Measurements from ENCODE around the gene LYPD3. TPM values are rescaled to one million over a fixed set of nuclear protein-coding genes. Genes with fewer than 3 reads are reported as not detected.
A peak's percentile ranks its signal among the peaks of the same experiment; 100 is the strongest.

Gene LYPD3
- total RNA-seq, 1 donor from 2014 or later: 0.24 TPM

DNA sequence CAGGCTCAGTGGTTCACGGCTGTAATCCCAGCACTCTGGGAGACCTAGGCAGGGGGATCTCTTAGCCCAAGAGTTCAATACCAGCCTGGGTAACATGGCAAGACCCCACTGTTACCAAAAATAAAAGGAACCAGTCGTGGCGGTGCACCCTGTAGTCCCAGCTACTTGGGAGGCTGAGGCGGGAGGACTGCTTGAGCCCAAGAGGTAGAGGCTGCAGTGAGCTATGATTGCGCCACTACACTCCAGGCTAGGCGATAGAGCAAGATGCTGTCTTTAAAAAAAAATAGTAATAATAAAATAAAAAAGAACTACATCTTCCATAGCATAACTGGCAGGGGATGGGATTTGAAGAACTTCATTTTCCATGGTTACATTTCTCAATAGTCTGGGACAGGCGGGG, 3.0 kb downstream of the LYPD3 start:
- H3F3A ChIP-seq (ENCODE audit: low read depth): peaks cover 13% of the 10 kb centered on the region
- H3K4me2 ChIP-seq: no peak overlapping the region
- peaks cover 62% of the 10 kb centered on the region for H3K27me3 ChIP-seq
- no peaks in the 10 kb centered on the region for H3K36me3 Mint-ChIP-seq
- no peak overlapping the region for H2AFZ ChIP-seq (replicated peaks)
- no peak for DNase-seq (ENCODE audit: low spot score)
- no peaks in the 10 kb centered on the region for H3K9me3 Mint-ChIP-seq
- no peak overlapping the region for H3K9ac ChIP-seq
- H3K4me1 Mint-ChIP-seq: peaks cover 9% of the 10 kb centered on the region
- no peaks in the 10 kb centered on the region for H3K79me2 ChIP-seq (ENCODE audit: low read depth)
- H3K4me3 Mint-ChIP-seq: peak overlapping the region; percentile 93
- no peaks in the 10 kb centered on the region for H3K9me3 ChIP-seq (ENCODE audit: low read depth)
- no peak overlapping the region for H3K27ac ChIP-seq
- H4K20me1 ChIP-seq (ENCODE audit: low read depth): no peaks in the 10 kb centered on the region
- no peaks in the 10 kb centered on the region for H3K4me1 ChIP-seq
- H3K36me3 ChIP-seq: no peaks in the 10 kb centered on the region
- H3K27ac Mint-ChIP-seq: no peak overlapping the region
- no peak overlapping the region for H3K4me3 ChIP-seq
- no peak for TF ChIP-seq EZH2phosphoT487 (IDR thresholded peaks at IDR 0.05)
- TF ChIP-seq EZH2 (IDR thresholded peaks at IDR 0.05): no peak
- TF ChIP-seq, protein P1, sequence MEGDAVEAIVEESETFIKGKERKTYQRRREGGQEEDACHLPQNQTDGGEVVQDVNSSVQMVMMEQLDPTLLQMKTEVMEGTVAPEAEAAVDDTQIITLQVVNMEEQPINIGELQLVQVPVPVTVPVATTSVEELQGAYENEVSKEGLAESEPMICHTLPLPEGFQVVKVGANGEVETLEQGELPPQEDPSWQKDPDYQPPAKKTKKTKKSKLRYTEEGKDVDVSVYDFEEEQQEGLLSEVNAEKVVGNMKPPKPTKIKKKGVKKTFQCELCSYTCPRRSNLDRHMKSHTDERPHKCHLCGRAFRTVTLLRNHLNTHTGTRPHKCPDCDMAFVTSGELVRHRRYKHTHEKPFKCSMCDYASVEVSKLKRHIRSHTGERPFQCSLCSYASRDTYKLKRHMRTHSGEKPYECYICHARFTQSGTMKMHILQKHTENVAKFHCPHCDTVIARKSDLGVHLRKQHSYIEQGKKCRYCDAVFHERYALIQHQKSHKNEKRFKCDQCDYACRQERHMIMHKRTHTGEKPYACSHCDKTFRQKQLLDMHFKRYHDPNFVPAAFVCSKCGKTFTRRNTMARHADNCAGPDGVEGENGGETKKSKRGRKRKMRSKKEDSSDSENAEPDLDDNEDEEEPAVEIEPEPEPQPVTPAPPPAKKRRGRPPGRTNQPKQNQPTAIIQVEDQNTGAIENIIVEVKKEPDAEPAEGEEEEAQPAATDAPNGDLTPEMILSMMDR (IDR thresholded peaks at IDR 0.05): no peak
- H3K27me3 Mint-ChIP-seq (ENCODE audit: insufficient read depth, low read depth): peaks cover 36% of the 10 kb centered on the region

DNA sequence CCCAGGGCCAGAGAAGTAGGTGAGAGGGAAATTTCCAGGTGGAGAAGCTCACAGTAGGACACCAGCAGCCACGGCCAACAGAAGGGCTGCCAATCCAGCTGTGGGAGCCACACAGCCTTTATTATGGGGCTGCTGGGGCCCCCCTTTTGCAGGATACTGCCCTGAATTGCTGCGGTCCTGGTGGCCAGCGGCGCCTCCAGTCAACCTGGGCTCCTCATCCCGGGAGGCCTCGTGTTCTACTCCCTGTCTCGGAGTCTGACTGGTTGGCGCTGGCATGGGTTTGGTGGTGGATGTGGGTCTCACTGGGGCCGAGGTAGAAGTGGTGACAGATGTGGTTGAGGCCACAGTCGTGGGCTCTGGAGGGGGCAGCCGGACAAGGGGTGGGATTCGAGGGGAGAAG, 4.1 kb downstream of the LYPD3 start:
- Histone ChIP-seq H4K20me1 (ENCODE audit: low read depth) (no peaks in the 10 kb centered on the region), H3K9ac (no peak overlapping the region), H3K27me3 (peaks cover 51% of the 10 kb centered on the region), H3K4me1 (no peaks in the 10 kb centered on the region), H3K36me3 (no peaks in the 10 kb centered on the region), H2AFZ (replicated peaks) (no peak overlapping the region), H3K4me3 (no peak overlapping the region), H3K79me2 (ENCODE audit: low read depth) (no peaks in the 10 kb centered on the region), H3K9me3 (ENCODE audit: low read depth) (no peaks in the 10 kb centered on the region), H3F3A (ENCODE audit: low read depth) (peaks cover 13% of the 10 kb centered on the region), H3K27ac (no peak overlapping the region), H3K4me2 (no peak overlapping the region)
- Mint-ChIP-seq H3K36me3 (no peaks in the 10 kb centered on the region), H3K27ac (no peak overlapping the region), H3K4me1 (peaks cover 5% of the 10 kb centered on the region), H3K9me3 (no peaks in the 10 kb centered on the region), H3K4me3 (peak overlapping the region; percentile 48), H3K27me3 (ENCODE audit: insufficient read depth, low read depth) (peaks cover 35% of the 10 kb centered on the region)
- DNase-seq (ENCODE audit: low spot score): no peak
- TF ChIP-seq EZH2 (IDR thresholded peaks at IDR 0.05) (no peak), EZH2phosphoT487 (IDR thresholded peaks at IDR 0.05) (no peak)
- TF ChIP-seq, protein P1 (IDR thresholded peaks at IDR 0.05): no peak

DNA sequence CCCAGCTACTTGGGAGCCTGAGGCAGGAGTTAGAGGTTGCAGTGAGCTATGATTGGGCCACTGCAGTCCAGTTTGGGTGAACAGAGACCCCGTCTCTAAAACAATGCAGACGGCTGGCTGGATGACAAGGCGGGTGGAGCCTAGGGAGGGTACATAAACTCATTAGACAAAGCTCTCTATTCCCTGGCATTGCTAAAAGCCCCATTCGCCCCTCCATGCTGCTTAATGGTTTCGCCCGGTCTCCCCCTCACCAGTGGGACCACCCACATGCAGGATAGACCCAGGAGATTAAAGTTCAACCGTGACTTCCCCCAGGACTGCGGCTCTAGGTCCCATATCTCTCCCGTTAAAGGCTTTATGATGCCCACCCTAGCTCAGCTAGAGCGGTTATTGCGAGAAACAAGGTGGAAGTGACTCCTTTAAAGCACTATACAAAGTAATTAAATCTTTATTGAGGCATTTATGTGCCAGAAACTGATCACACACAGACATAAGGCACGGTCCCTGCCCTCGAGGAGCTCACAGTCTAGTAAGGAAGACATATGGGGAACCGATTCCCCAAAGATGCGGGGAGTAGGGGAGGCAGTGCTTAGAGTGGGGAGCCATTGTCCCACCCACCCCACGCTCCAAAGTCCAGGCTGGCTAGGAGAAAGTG, 4.9 kb downstream of the LYPD3 start:
- no peaks in the 10 kb centered on the region for H3K36me3 Mint-ChIP-seq
- no peak overlapping the region for H3K27ac Mint-ChIP-seq
- no peak for DNase-seq (ENCODE audit: low spot score)
- Histone ChIP-seq H3F3A (ENCODE audit: low read depth) (peaks cover 13% of the 10 kb centered on the region), H3K9ac (no peak overlapping the region), H3K9me3 (ENCODE audit: low read depth) (no peaks in the 10 kb centered on the region), H3K27me3 (peaks cover 43% of the 10 kb centered on the region), H3K27ac (no peak overlapping the region), H3K79me2 (ENCODE audit: low read depth) (no peaks in the 10 kb centered on the region), H3K4me2 (no peak overlapping the region), H2AFZ (replicated peaks) (no peak overlapping the region), H3K4me3 (no peak overlapping the region), H3K4me1 (no peaks in the 10 kb centered on the region), H4K20me1 (ENCODE audit: low read depth) (no peaks in the 10 kb centered on the region), H3K36me3 (no peaks in the 10 kb centered on the region)
- H3K4me3 Mint-ChIP-seq: peak overlapping the region; percentile 48
- H3K27me3 Mint-ChIP-seq (ENCODE audit: insufficient read depth, low read depth): peaks cover 29% of the 10 kb centered on the region
- TF ChIP-seq EZH2phosphoT487 (IDR thresholded peaks at IDR 0.05): no peak
- no peak for TF ChIP-seq EZH2 (IDR thresholded peaks at IDR 0.05)
- TF ChIP-seq, protein P1 (IDR thresholded peaks at IDR 0.05): no peak
- no peaks in the 10 kb centered on the region for H3K9me3 Mint-ChIP-seq
- H3K4me1 Mint-ChIP-seq: peaks cover 5% of the 10 kb centered on the region

Measured in neural progenitor cell (in vitro differentiated cells).